ENCODE measurements around the gene ZNF143.

- TF ChIP-seq TAF1 (IDR thresholded peaks at IDR 0.05; ENCODE audit: borderline replicate concordance, insufficient read depth, low read length) (no peak), POLR2AphosphoS5 (IDR thresholded peaks at IDR 0.05; ENCODE audit: low read depth, low read length) (no peak)
- TF ChIP-seq, protein P1, sequence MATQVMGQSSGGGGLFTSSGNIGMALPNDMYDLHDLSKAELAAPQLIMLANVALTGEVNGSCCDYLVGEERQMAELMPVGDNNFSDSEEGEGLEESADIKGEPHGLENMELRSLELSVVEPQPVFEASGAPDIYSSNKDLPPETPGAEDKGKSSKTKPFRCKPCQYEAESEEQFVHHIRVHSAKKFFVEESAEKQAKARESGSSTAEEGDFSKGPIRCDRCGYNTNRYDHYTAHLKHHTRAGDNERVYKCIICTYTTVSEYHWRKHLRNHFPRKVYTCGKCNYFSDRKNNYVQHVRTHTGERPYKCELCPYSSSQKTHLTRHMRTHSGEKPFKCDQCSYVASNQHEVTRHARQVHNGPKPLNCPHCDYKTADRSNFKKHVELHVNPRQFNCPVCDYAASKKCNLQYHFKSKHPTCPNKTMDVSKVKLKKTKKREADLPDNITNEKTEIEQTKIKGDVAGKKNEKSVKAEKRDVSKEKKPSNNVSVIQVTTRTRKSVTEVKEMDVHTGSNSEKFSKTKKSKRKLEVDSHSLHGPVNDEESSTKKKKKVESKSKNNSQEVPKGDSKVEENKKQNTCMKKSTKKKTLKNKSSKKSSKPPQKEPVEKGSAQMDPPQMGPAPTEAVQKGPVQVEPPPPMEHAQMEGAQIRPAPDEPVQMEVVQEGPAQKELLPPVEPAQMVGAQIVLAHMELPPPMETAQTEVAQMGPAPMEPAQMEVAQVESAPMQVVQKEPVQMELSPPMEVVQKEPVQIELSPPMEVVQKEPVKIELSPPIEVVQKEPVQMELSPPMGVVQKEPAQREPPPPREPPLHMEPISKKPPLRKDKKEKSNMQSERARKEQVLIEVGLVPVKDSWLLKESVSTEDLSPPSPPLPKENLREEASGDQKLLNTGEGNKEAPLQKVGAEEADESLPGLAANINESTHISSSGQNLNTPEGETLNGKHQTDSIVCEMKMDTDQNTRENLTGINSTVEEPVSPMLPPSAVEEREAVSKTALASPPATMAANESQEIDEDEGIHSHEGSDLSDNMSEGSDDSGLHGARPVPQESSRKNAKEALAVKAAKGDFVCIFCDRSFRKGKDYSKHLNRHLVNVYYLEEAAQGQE (IDR thresholded peaks at IDR 0.05; ENCODE audit: insufficient read depth in 1 of 2, low read depth in 2 of 2, low read length in 2 of 2), result no peak
Observed at GRCh38 chr11:9495803-9496514, 35.1 kb downstream of the ZNF143 start.

Data from PFSK-1 (cell line).